Stomach smooth muscle (tissue), 2 donors: ENCODE measurements around the gene ADAP1.
"Not testable (repeated sequence)": the region's sequence is repeated elsewhere in the genome, so short reads cannot be mapped to it uniquely, and the experiment has no call there.

Experiments
- H3K27ac ChIP-seq: one replicate; pipeline ENCODE4 v1.7.0; 2013; ENCODE audit warnings: mild to moderate bottlenecking, low read length, inconsistent platforms
- H3K27me3 ChIP-seq, 2 donors: one replicate each; pipeline ENCODE4 v1.7.0; 2013; ENCODE audit warnings: low read length in 2 of 2; ENCODE audit not compliant: insufficient read depth in 2 of 2, control insufficient read depth in 1 of 2
- H3K36me3 ChIP-seq, 2 donors: one replicate each; pipeline ENCODE4 v1.7.0; 2013; ENCODE audit warnings: low read length in 2 of 2; ENCODE audit not compliant: control insufficient read depth in 2 of 2, insufficient read depth in 2 of 2
- H3K4me1 ChIP-seq: one replicate; pipeline ENCODE4 v1.7.0; 2013; ENCODE audit warnings: low read length; ENCODE audit not compliant: control insufficient read depth, insufficient read depth
- H3K4me3 ChIP-seq, 2 donors: one replicate each; pipeline ENCODE4 v1.7.0; 2013; ENCODE audit warnings: low read length in 2 of 2
- H3K9ac ChIP-seq, 2 donors: one replicate each; pipeline ENCODE4 v1.7.0; 2013; ENCODE audit warnings: low read length in 2 of 2, mild to moderate bottlenecking in 1 of 2
- H3K9me3 ChIP-seq, 2 donors: one replicate each; pipeline ENCODE4 v1.7.0; 2013; ENCODE audit warnings: low read length in 2 of 2; ENCODE audit not compliant: control insufficient read depth in 2 of 2
- donor health status: healthy.
- donor health status: Pancreatic carcinoma.

The ADAP1 gene

DNA sequence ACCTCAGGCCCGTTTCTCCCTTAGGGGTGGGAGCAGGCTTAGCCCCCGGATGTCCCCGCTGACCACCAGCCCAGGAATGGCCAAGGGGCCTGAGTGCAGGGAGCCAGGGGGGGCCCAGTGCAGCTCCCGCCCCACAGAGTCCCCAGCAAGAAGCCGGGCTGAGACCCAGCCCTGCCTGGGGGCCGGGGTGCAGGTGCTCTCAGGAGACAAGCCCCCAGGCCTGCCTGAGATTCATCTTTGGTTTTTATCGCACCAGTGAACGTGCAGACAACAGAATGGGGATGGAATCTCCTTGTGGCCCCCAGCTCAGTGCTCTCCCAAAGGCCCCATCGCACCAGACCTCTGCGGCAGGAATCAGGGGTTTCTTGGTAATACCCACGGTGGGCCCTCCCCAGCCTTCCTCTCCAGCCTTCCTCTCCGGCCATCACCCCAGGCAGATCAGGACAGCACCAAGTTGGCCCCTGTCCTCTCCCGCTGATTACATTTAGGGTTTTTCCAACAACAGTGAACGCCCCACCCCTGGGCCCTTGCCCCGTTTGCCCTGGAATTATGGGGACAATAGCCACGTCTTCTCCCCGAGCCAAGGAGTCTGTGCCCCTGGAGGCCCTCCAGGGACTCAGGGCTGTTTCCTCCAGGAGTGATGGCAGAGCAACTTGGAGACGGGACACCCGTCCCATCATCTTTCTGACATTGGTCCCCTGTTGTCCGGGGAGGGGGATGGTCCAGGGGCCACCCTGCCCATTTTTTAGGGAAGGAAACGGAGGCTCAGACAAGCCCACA is 22.4 kb downstream of the ADAP1 start:
- H3K27ac ChIP-seq, result no peak overlapping the region

DNA sequence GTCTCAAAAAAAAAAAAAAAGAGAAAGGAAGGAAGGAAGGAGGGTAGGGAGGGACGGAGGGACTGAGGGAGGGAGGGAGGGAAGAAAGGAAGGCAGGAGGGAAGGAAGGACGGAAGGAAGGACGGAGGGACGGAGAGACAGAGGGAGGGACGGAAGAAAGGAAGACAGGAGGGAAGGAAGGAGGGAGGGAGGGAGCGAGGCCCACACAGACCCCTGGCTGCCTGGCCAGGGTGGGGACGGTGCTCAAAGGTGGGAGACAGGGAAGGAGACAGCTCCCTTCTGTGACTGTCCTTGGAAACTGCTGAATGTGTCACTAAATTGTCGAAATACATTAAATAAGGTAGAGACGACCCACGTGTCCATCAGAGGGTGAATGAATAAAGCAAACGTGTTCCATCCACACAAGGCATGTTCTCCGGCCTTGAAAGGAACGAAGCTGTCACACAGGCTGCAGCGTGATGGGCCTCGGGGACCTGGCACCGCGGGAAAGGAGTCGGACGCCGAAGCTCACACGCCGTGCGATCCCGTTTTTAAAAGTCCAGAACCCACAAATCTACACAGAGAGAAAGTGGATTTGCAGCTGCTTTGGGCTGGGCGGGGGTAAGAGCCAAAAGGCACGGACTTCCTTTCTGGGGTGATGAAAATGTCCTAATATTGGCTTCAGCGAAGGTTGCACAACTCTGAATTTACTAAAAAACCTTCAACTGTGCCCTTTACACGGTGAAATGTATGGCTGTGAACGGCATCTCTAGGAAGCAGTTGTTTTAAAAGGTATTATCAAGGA is 23.3 kb downstream of the ADAP1 start:
- Histone ChIP-seq H3K9ac (no peak overlapping the region), H3K4me3 (no peak overlapping the region), H3K27ac (no peak overlapping the region), H3K27me3 (no peaks in the 10 kb centered on the region), H3K9me3 (no peaks in the 10 kb centered on the region), H3K36me3 (no peaks in the 10 kb centered on the region), H3K4me1 (peaks cover 11% of the 10 kb centered on the region)

More for the DNA sequence above, 22.4 kb downstream of the ADAP1 start:
- H3K4me3 ChIP-seq, result no peak overlapping the region
- no peaks in the 10 kb centered on the region for H3K9me3 ChIP-seq
- H3K4me1 ChIP-seq, result peaks cover 11% of the 10 kb centered on the region
- H3K9ac ChIP-seq, result no peak overlapping the region
- H3K36me3 ChIP-seq, result no peaks in the 10 kb centered on the region
- no peaks in the 10 kb centered on the region for H3K27me3 ChIP-seq

DNA sequence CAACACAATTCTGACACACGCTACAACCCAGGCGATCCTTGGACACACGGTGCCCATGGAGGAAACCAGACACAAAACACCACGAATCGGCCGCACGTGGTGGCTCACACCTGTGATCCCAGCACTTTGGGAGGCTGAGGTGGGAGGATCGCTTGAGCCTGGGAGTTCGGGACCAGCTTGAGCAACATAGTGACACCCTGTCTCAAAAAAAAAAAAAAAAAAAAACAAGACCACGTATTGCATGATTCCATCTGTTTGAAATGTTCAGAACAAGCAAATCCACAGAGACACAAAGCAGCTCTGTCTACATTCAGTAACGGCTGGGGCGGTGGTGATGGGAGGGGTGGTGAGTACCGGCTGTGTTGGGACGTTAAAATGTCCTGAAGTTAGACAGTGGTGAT is 25.2 kb downstream of the ADAP1 start:
- H3K27ac ChIP-seq, result peak overlapping the region; percentile 69
- H3K9me3 ChIP-seq, result no peaks in the 10 kb centered on the region
- H3K27me3 ChIP-seq, result no peaks in the 10 kb centered on the region
- peak overlapping the region in 1 of 2 donors; percentile 22 for H3K9ac ChIP-seq
- H3K4me3 ChIP-seq, result no peak overlapping the region
- no peaks in the 10 kb centered on the region for H3K36me3 ChIP-seq
- H3K4me1 ChIP-seq, result peaks cover 26% of the 10 kb centered on the region

DNA sequence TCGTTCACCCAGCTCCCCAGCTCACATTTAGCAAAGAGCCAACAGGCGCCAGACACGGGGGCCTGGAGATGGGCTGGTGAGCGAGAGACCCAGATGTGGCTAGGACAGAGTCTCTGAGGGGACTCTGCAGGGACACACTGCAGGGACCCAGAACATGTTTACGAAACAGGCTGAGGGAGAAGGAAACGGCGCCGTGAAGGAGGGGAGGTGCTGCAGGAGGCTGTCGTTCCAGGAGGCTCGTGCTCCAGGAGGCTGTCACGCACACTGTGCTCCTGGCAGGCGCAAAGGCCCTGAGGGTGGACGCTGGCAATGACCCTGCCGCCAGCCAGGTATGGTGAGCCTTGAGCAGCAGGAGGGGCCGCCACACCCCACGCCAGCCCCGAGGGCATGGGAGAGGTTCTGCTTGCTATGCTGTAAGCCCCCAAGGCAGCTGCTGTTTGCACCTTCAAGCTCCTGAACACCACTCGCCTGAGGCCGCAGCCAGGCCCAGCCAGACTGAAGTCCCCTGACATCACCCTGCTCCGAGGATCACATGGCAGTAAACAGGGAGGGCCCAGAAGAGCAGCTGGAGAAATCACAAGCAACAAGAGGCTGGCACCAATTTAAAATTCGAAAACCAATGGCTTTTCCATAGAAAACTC is 27.3 kb downstream of the ADAP1 start:
- Histone ChIP-seq H3K9me3 (no peaks in the 10 kb centered on the region), H3K27me3 (no peaks in the 10 kb centered on the region), H3K27ac (peak overlapping the region; percentile 6), H3K9ac (no peak overlapping the region), H3K4me3 (no peak overlapping the region), H3K4me1 (peaks cover 26% of the 10 kb centered on the region), H3K36me3 (no peaks in the 10 kb centered on the region)

DNA sequence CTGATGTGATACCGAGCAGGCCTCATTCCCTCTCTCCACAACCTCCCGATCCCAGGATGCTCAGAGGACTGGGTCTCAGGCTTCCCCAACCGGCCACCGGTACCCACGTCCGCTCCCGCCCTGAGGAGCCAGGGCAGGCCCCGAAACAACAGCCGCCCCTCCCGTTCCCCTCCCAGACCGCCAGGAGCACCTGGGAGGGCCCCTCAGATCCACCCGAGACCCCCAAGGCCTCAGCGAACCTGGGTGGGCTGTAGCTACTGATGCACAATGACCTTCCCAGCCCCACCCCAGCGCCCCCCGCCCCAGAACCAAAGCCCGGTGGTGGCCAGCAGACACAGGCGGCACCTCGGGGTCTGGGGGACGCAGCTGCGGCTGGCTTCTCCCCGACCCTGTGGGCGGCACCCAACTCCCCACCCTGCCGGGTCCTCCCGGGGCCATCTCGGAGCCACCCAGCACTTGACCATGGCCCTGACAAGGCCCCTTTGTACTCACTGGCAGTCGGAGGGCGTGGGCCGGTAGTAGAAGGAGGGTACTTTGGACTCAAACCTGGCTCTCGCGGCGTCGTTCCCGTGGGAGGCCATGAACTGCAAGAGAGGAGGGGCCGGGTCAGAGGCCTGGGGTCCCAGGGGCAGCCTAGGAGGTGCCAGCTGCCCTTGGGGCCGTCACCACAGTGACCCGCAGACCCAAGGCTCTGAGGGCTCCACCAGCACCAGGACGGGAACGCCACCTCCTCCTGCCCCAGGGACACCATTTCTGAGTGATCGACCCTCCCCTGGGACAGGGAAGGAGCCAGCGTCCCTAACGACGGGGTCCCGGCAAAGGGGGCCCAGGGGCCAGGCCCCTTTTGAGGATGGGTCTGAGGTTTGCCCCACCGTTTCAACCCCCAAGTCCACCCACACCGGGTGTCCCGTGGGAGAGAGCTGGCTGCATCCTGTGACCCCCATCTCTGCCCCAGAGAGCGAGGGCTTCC is 28.1 kb downstream of the ADAP1 start:
- H3K27ac ChIP-seq, result no peak overlapping the region
- H3K27me3 ChIP-seq, result no peaks in the 10 kb centered on the region
- H3K4me3 ChIP-seq, result no peak overlapping the region
- no peaks in the 10 kb centered on the region for H3K9me3 ChIP-seq
- peaks cover 29% of the 10 kb centered on the region for H3K4me1 ChIP-seq
- no peaks in the 10 kb centered on the region for H3K36me3 ChIP-seq
- H3K9ac ChIP-seq, result no peak overlapping the region

DNA sequence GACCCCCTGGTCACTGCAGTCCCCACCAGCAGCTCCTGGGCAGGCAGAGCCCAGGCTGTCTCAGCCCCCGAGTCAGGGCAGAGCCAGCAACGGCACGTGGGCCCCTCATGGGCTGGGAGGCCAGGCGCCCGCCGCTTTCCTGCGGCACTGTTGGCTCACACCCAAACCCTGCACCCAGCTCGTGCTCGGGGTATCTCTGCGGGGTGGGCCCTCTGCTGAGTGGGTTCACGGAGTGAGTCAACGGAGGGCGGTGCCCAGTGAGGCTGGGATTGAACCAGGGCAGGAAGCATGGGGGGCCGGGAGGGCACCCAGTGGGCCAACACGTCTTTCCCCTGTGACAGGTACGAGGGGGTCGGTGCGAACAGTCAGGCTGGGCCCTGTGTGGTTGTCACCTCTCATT is 28.9 kb downstream of the ADAP1 start:
- peaks cover 29% of the 10 kb centered on the region for H3K4me1 ChIP-seq
- H3K27me3 ChIP-seq, result no peaks in the 10 kb centered on the region
- H3K9me3 ChIP-seq, result no peaks in the 10 kb centered on the region
- no peak overlapping the region for H3K4me3 ChIP-seq
- H3K27ac ChIP-seq, result no peak overlapping the region
- H3K9ac ChIP-seq, result peak overlapping the region in 1 of 2 donors; percentile 5
- no peaks in the 10 kb centered on the region for H3K36me3 ChIP-seq

DNA sequence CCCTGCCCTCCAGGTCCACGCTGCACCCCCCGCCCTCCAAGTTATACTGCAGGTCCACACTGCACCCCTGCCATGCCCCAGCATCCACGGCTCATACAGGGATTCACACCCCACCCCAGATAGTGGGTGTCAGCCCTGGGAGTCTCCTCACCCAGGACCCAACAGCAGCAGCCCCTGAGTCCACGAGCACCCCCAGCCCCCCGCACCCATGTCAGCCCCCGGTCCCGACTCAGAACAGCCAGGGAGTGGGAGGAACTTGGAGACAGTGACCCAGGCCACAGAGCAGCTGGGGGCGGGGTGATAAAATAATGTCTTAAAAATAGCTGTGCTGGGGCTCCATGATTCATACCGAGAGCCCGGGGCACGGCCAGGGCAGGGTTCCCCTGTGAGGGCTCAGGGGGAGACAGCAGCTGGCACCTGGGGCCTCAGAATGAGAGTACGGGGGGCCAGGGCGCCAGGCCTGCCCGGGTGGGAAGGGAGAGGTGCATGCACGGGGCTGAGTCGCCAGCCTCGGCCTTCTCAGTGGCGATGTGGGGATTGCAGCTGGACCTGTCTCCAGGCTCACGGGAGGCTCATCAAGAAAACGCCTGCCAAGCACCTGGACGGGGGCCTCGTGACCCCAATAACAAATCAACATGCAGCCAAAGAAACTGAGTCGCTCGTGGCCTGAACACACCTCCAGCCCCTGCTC is 29.8 kb downstream of the ADAP1 start:
- no peaks in the 10 kb centered on the region for H3K27me3 ChIP-seq
- H3K9ac ChIP-seq, result no peak overlapping the region
- H3K27ac ChIP-seq, result no peak overlapping the region
- no peaks in the 10 kb centered on the region for H3K36me3 ChIP-seq
- H3K4me3 ChIP-seq, result no peak overlapping the region
- no peaks in the 10 kb centered on the region for H3K9me3 ChIP-seq
- H3K4me1 ChIP-seq, result peaks cover 29% of the 10 kb centered on the region

DNA sequence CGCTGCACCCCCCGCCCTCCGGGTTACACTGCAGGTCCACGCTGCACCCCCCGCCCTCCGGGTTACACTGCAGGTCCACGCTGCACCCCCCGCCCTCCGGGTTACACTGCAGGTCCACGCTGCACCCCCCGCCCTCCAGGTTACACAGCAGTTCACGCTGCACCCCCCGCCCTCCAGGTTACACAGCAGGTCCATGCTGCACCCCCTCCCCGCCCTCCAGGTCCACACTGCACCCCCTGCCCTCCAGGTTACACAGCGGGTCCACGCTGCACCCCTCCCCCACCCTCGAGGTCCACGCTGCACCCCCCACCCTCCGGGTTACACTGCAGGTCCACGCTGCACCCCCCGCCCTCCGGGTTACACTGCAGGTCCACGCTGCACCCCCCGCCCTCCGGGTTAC is 30.4 kb downstream of the ADAP1 start:
- H3K27ac ChIP-seq, H3K9ac ChIP-seq, H3K36me3 ChIP-seq, H3K27me3 ChIP-seq, H3K9me3 ChIP-seq, H3K4me3 ChIP-seq: not testable (repeated sequence)
- H3K4me1 ChIP-seq, result peaks cover 26% of the 10 kb centered on the region

DNA sequence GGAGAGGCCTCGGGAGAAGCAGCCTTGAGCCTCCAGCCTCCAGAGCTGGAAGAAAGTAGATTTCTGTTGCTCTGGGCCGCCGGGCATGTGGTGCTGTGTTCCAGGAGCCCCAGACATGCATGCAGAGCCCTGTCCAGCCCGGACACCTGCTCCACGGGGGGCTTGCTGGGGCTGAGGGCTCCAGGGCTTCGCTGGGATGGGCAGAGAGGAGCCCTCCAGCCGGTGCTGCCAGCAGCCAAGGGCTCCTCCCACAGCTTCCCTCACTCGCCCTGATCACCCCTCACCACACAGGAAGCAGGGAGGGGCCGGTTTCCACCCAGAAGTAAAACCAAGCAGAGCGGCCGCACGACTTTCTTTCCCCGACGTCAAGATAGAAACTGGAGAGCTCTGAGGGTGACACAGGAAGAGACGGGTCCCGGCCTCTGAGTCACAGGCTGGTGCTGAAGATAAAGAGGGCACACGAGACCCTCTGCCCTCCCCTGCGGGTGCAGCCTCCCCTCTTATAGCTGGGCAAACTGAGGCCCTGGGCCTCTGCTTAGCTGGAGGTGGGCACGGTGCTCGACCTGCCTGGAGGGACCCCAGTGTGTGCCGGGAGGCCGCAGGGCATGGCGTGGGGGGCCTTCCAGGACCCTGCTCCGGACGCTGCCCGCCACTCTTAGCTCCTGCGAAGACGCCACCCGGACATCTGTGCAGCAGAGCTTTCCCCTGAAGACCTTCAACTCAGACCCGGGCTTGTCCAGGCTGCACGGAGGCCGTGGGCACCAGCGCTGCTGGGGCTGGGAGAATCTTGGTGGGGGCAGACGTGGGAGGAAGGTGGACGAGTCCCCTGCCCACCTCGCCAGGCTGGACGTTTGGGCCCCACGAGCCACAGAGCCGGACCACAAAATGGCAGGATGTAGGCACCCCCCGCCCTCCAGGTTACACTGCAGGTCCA is 31.1 kb downstream of the ADAP1 start:
- H3K36me3 ChIP-seq, result peaks cover 0 to 4% of the 10 kb centered on the region in 2 donors
- H3K9ac ChIP-seq, result no peak overlapping the region
- H3K27ac ChIP-seq, result no peak overlapping the region
- no peaks in the 10 kb centered on the region for H3K9me3 ChIP-seq
- no peak overlapping the region for H3K4me3 ChIP-seq
- no peaks in the 10 kb centered on the region for H3K27me3 ChIP-seq
- peaks cover 20% of the 10 kb centered on the region for H3K4me1 ChIP-seq
